Stimulated activated CD8-positive, alpha-beta memory T cell treated with anti-CD3 and anti-CD28 coated beads, Interleukin-7, amount 100 ng/mL, for 4 hours (primary cell): ENCODE data around the gene GNPTAB.

Source experiments
- DNase-seq, 2 donors: peaks; one replicate each; pipeline ENCODE4 v3.0.0-alpha.2; 2020; ENCODE audit warnings: low read depth in 2 of 2

Gene GNPTAB

GRCh38 chr12:101696251-101697196 lies 134.2 kb downstream of the GNPTAB start:
- no peak for DNase-seq

DNA sequence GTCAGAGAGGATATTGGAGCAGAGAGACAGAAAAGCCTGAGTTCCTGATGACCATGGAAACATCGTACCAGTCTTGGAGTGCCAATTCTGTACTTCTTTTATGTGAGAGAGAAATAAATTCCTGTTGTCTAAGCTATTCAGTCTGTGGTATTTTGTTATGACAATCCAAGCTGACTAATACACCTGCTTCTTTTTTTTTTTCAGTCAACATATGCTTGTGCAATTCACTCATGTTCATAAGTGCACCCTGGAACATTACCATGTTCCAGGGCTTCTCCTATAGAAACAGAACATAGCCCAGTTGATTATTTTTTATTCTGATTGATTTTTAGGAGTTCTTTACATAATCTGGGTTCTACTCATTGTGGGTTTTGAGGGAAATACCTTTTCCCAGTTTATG lies 135.1 kb downstream of the GNPTAB start:
- no peak for DNase-seq
